Prostate gland (tissue), 2 donors: ENCODE results near the gene IGF1.

Experiments
- CTCF ChIP-seq, 4 experiments: fragments of 200-600 bp in 2 of 4; fragments of 450-650 bp in 2 of 4; sonication (generic) in 2 of 4; IDR thresholded peaks; 1 replicate in 3 of 4; 2 replicates in 1 of 4; pipeline ENCODE4 v1.5.1; 2016 to 2019; ENCODE audit warnings: antibody characterized with exemption in 4 of 4, mild to moderate bottlenecking in 2 of 4, moderate library complexity in 2 of 4
- POLR2A ChIP-seq: fragments of 450-650 bp; IDR thresholded peaks from one replicate; pipeline ENCODE4 v1.6.1; 2016; ENCODE audit warnings: antibody characterized with exemption, mild to moderate bottlenecking
- POLR2AphosphoS5 ChIP-seq: sonication (generic); formaldehyde crosslinking; IDR thresholded peaks from one replicate; pipeline ENCODE4 v1.6.1; 2017; ENCODE audit warnings: antibody characterized with exemption

- TF ChIP-seq CTCF (IDR thresholded peaks at IDR 0.05) (no peak), POLR2A (no peak), POLR2AphosphoS5 (no peak)
Measured at GRCh38 chr12:102433304-102433703, 47.1 kb downstream of the IGF1 start.
